Fibroblast of lung (primary cell): ENCODE data around the gene VPS13D.

ENCODE experiments used
- CTCF ChIP-seq, 2 donors: IDR thresholded peaks in 1 of 2; conservative IDR thresholded peaks in 1 of 2; 1 replicate in 1 of 2; 2 replicates in 1 of 2; pipeline ENCODE4 v1.5.1; 2011 to 2012; ENCODE audit warnings: low read length in 2 of 2, control low read depth in 1 of 2, inconsistent platforms in 1 of 2, low read depth in 1 of 2, mild to moderate bottlenecking in 1 of 2
- EZH2 ChIP-seq: IDR thresholded peaks from 2 replicates; pipeline ENCODE4 v1.5.1; 2012; ENCODE audit warnings: low read length, control low read depth, mild to moderate bottlenecking; ENCODE audit errors: missing control alignments

- TF ChIP-seq CTCF (conservative IDR thresholded peaks at IDR 0.05 in 1 of 2, IDR thresholded peaks at IDR 0.05 in 1 of 2; ENCODE audit: low read depth in 1 of 2, low read length in 2 of 2) (no peak), EZH2 (no peak)
These were observed 187.6 kb downstream of the VPS13D start for GRCh38 chr1:12417389-12417788.
